ENCODE data around the gene UBE2J2. TPM values are rescaled to one million over a fixed set of nuclear protein-coding genes. Genes with fewer than 3 reads are reported as not detected.

UBE2J2 gene
- total RNA-seq, 1 donor: 51.4 TPM

DNA sequence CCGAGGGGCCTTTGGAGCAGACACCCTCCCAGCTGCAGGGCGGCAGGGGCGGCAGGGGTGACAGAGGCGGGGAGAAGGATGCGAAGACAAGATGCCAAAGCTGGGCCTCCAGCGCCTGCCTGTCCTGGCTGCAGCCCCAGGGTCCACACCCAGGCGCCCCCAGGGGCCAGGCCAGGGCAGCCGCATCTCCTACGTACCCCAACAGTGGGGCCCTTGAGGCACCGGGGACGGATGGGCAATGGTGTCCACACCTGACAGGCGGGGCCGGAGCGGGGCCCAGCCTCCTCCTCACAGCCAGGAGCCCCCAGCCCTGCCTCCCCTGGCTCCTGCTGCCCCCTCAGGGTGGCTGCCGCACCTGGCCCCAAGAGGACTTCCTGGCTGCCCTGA is 34.4 kb downstream of the UBE2J2 start:
- DNase-seq (ENCODE audit: low read depth): no peak
- no peak overlapping the region for H3K4me3 ChIP-seq (ENCODE audit: low read depth, low read length)
- TF ChIP-seq, protein P1, sequence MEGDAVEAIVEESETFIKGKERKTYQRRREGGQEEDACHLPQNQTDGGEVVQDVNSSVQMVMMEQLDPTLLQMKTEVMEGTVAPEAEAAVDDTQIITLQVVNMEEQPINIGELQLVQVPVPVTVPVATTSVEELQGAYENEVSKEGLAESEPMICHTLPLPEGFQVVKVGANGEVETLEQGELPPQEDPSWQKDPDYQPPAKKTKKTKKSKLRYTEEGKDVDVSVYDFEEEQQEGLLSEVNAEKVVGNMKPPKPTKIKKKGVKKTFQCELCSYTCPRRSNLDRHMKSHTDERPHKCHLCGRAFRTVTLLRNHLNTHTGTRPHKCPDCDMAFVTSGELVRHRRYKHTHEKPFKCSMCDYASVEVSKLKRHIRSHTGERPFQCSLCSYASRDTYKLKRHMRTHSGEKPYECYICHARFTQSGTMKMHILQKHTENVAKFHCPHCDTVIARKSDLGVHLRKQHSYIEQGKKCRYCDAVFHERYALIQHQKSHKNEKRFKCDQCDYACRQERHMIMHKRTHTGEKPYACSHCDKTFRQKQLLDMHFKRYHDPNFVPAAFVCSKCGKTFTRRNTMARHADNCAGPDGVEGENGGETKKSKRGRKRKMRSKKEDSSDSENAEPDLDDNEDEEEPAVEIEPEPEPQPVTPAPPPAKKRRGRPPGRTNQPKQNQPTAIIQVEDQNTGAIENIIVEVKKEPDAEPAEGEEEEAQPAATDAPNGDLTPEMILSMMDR (IDR thresholded peaks at IDR 0.05; ENCODE audit: insufficient read depth, low read depth, low read length): no peak

DNA sequence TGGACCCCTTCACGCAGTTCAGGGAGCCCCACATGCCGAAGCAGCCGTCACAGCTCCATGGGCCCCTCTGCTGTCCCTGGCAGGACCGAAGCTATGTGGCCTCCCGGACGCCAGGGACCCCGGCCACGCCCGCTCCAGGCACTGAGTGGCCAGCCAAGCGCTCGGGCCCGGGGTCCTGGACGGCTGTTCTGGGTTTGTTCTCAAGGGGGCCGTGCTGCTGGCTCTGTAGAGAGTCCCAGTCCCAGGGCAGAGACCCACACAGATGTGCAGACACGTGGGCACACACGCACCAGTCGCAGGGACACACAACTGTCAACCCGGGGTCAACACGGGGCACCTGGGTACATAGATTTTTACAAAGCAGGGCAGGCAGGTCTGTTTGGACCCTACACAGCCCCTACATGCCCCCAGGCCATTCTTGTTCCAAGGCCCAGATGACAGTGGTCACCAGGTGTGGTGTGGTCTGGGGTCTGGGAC is 34.9 kb downstream of the UBE2J2 start:
- DNase-seq (ENCODE audit: low read depth): no peak
- no peak overlapping the region for H3K4me3 ChIP-seq (ENCODE audit: low read depth, low read length)
- TF ChIP-seq, protein P1 (IDR thresholded peaks at IDR 0.05; ENCODE audit: insufficient read depth, low read depth, low read length): no peak

DNA sequence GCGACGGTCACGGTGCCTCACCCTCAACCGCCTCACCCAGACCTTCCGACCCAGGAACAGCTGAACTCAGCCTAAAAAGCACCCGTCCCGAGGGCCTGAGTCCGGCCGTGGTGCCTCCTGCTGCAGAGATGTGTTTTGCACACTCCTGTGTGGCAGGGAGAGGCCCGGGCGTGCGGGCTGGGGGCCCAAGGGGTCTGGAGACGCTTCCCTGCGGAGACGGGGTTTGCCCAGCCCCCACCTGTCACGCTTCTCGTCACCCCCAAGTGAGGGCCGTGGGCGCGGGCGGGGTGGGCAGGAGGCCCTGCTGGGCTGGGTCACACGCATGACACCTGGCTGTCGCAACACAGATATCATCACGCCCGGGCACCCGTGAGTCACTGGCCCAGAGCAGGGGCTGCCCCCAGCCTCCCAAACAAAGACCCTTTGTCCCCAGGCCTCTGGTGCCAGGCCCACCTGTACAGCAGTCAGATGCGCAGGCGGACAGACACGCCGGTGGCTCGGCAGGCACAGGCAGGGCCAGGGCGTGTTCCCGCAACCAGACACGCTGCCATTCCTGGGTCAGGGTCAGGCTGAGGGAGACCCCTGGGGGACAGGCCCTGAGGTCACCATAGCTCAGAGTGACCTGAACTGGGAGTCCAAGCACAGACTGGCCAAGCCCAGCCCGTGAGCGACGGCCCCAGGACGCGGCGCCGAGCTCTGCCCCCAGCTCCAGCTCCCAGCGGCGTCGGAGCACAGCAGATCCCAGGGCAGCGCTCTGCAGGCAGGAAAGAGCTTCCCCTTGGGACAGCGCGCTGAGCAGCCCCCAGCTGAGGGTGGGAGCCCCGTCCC is 35.6 kb downstream of the UBE2J2 start:
- TF ChIP-seq, protein P1 (IDR thresholded peaks at IDR 0.05; ENCODE audit: insufficient read depth, low read depth, low read length): no peak
- H3K4me3 ChIP-seq (ENCODE audit: low read depth, low read length): no peak overlapping the region
- DNase-seq (ENCODE audit: low read depth): no peak

DNA sequence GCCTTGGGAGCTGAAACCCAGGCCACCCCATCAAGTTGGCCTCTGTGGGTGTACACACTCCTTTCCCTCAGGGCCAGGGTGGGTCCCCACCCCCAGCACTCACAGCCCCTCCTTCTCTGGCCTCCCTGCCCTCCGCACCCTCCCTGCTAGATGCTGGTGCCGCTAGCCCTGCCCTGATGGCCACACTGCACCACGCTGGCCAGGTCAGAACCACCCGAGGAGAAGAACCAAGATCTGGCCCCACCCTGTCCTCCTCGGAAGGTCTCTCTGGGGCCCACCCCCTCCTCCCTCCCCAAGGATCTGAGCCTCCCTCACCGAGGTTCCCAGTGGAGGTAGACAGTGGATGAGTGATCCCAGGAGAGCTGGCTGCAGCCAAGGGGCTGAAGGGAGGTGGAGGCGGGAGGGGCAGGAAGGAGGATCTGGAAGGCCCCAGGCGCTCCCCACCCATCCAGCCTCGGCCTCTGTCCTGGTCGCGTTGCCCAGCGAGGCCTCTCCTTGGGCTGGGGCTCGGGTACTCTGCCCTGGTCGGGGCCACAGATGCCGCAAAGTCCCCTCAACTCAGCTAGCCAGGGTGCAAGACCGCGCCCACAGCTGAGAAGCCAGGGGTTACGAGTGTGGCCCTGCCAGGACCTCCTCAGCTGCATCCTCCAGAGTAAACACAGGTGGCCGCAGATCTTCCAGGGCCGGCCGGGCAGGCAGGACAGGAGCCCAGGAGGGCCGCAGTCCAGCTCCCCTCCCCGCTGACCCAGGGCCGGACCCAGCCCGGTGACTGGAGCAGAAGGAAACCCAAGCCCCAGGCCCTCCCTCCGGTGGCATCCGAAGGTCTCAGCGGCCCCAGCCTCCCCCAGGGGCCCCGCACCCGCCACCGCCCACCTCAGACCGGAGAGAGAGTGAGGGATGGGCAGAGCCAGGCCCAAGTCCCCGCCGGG is 36.4 kb downstream of the UBE2J2 start:
- TF ChIP-seq, protein P1 (IDR thresholded peaks at IDR 0.05; ENCODE audit: insufficient read depth, low read depth, low read length): no peak
- no peak overlapping the region for H3K4me3 ChIP-seq (ENCODE audit: low read depth, low read length)
- no peak for DNase-seq (ENCODE audit: low read depth)

DNA sequence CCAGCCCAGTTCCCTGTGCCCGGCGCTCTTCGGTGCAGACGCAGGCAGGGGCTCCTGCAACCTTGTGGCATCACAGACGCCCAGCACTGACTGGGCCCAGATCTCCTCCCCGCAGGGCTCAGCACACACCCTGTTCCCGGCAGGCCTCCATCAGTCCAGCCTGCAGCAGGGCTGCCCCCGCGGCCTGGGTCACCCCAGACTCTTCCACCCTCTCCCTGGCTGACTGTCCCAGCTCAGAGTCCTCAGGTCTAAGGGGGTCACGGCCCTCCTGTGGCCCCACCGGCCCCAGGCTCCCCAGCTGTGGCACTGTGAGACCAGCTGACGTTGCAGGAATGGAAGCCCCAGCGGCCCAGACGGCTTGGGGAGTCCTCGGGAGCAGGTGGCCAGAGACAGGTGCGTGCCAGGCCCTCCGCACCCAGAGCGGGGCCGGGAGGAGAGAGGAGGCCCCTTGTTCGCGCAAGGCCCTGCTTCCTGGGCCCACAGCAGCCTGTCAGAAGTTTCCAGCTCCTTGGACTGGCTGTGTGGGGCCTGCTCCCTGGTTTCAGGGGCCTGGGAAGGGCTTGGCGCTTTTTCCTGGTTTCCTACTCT is 37.4 kb downstream of the UBE2J2 start:
- TF ChIP-seq, protein P1 (IDR thresholded peaks at IDR 0.05; ENCODE audit: insufficient read depth, low read depth, low read length): no peak
- H3K4me3 ChIP-seq (ENCODE audit: low read depth, low read length): no peak overlapping the region
- no peak for DNase-seq (ENCODE audit: low read depth)

DNA sequence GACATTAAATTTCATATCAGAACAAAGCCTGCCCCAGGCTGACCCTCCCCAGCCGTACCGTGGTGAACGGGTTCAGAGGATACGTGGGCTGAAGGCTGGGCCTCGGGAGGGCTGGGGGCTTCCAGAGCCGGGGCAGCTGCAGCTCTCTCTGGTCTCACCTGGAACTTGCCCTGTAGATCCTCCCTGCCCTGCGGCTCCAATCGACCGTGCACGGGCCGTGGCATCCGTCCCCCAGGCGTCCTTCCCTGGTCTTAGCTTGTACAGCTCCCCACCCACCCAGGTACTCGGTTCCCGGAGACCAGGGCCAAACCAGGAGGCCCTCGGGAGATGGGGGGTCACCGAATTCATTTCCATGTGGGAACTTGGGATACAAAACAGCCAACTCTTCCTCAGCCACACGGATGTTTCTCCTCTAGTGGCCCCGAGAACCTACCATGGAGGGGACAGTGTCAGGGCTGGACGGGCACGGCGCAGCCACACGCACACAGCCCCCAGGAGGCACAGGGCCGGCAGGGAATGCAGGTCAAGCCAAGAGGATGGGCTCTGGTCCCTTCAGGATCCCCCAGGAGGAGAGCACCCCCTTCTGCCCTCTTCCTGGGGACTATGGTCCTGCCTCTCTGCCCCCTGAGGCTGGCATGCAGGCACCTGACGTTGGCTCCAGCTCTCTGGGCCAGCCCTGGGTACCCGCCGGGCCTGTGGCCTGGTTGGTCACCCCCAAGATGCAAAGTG is 38.5 kb downstream of the UBE2J2 start:
- H3K4me3 ChIP-seq (ENCODE audit: low read depth, low read length): no peak overlapping the region
- DNase-seq (ENCODE audit: low read depth): no peak
- TF ChIP-seq, protein P1 (IDR thresholded peaks at IDR 0.05; ENCODE audit: insufficient read depth, low read depth, low read length): no peak
